Stimulated activated naive B cell treated with anti-CD40 and anti-IgM and Interleukin-4, amounts not matched to agents 10 μg/mL and 1 μg/mL and 100 μg/mL, for 72 hours (primary cell): ENCODE results near the gene KEL.

Source experiments
- ATAC-seq, 2 donors: fragments of 150-1000 bp; cut with Tn5 transposase; replicated peaks; 2 replicates each; pipeline ENCODE4 v1.10.0; 2021; ENCODE audit warnings: moderate library complexity in 1 of 2
- DNase-seq: peaks from one replicate; pipeline ENCODE4 v3.0.0; 2021
- H3K27ac Mint-ChIP-seq: one replicate; pipeline ENCODE4 v1.8.0; 2022; ENCODE audit warnings: mild to moderate bottlenecking, mixed read lengths
- H3K27me3 Mint-ChIP-seq, 2 donors: one replicate each; pipeline ENCODE4 v1.8.0; 2022; ENCODE audit warnings: mixed read lengths in 2 of 2
- H3K36me3 Mint-ChIP-seq, 2 donors: one replicate each; pipeline ENCODE4 v1.8.0; 2022; ENCODE audit warnings: mixed read lengths in 2 of 2, mild to moderate bottlenecking in 1 of 2
- H3K4me1 Mint-ChIP-seq, 2 donors: one replicate each; pipeline ENCODE4 v1.8.0; 2022; ENCODE audit warnings: mixed read lengths in 2 of 2, mild to moderate bottlenecking in 1 of 2
- H3K4me3 Mint-ChIP-seq, 2 donors: one replicate each; pipeline ENCODE4 v1.8.0; 2022; ENCODE audit warnings: mild to moderate bottlenecking in 2 of 2, mixed read lengths in 2 of 2, moderate library complexity in 1 of 2
- H3K9me3 Mint-ChIP-seq, 2 donors: one replicate each; pipeline ENCODE4 v1.8.0; 2022; ENCODE audit warnings: mixed read lengths in 2 of 2, mild to moderate bottlenecking in 1 of 2

The KEL gene

DNA sequence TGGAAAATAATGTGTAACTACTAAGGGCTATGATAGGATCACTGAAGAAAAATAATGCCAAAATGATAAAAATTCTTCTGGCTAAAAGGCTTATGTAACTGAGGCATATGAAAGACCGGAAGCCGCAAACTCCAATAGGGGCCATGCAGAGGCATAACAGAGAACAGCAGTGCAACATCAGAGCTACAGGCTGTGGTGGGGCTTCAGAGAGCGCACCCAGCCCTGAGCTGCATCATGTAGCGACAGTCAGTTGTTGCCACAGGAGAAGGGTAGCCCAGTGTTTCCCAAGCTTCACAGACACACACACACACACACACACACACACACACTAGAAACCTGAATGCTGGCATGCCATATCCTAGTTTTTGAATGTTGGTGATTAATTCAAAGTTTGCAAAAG is 13.6 kb downstream of the KEL start:
- Mint-ChIP-seq H3K9me3 (peaks cover 0 to 4% of the 10 kb centered on the region in 2 donors), H3K4me3 (no peak overlapping the region), H3K36me3 (no peaks in the 10 kb centered on the region), H3K4me1 (peaks cover 0 to 5% of the 10 kb centered on the region in 2 donors), H3K27ac (no peak overlapping the region), H3K27me3 (peaks cover 17% of the 10 kb centered on the region in 2 donors)
- no peak for ATAC-seq
- no peak for DNase-seq

DNA sequence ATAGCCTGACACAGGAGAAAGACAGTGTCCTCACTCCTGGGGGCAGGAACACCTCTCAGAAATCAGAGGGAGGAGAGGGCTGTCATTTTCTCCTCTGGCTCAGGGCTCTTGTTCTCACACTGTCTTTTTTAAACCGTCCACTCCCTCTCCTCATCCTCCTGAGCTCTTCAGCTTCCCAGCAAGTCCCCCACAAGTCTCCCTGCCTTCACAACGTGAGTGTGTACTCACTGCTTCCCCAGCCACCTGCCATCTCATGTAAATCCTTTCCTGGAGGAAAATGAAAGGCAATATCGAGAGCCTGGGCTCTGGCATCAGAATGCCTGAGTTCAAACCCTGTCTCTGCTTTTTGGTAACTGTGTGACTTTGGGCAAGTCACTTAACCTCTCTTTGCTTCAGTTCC is 17.2 kb downstream of the KEL start:
- H3K27me3 Mint-ChIP-seq: peaks cover 36 to 37% of the 10 kb centered on the region in 2 donors
- H3K27ac Mint-ChIP-seq: peak overlapping the region; percentile 20
- DNase-seq: no peak
- no peaks in the 10 kb centered on the region for H3K36me3 Mint-ChIP-seq
- H3K9me3 Mint-ChIP-seq: no peaks in the 10 kb centered on the region
- no peak for ATAC-seq
- no peak overlapping the region for H3K4me3 Mint-ChIP-seq
- no peaks in the 10 kb centered on the region for H3K4me1 Mint-ChIP-seq

DNA sequence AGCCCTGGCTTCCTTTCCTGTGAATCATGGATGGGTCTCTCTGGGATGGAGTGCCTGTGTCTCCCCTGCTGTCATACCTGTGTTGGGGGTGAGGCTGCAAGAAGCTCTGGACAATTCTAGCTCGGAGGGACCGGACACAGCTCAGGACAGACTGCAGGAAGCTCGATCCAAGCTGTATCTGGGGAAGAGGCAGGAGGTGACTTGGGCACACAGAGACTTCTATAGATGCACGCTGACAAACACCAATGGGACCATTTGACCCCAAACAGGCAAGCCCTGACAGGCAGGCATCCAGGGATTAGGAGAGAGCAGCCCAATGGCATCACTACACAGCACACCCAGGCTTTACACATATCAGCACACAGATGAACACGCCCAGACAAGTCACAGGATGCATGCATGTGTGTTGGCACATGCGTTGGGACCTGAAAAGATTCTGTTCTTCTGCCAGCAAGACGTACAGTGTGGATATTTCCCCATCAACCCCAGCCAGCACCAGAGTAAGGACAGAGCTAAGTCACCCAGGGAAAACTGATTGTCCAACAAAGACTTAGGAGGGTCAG is 18.4 kb downstream of the KEL start:
- ATAC-seq (no peak), DNase-seq (no peak)
- Mint-ChIP-seq H3K36me3 (no peaks in the 10 kb centered on the region), H3K4me1 (no peaks in the 10 kb centered on the region), H3K27me3 (peaks cover 36 to 37% of the 10 kb centered on the region in 2 donors), H3K4me3 (no peak overlapping the region), H3K9me3 (no peaks in the 10 kb centered on the region), H3K27ac (no peak overlapping the region)

DNA sequence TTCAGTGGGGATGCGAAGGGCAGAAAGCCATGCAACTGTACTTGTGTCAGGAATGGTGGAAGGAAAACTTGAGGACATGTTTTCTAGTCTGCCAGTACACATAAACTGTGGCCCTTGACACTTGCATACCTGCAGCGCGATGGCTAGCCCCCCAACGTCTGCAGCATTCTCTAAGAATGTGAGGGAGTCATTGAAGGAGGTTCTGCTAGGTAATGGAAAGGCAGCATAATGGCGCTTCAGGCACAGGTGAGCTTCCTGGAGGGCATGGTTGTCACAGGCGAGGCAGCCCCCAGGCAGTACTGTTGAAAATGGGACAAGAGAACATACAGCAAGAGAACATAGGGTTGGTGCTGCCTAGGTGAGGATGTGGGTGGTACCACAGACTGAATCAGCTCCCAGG is 19.4 kb downstream of the KEL start:
- Mint-ChIP-seq H3K4me1 (no peaks in the 10 kb centered on the region), H3K27ac (no peak overlapping the region), H3K27me3 (peaks cover 36 to 37% of the 10 kb centered on the region in 2 donors), H3K4me3 (no peak overlapping the region), H3K9me3 (no peaks in the 10 kb centered on the region), H3K36me3 (no peaks in the 10 kb centered on the region)
- DNase-seq: no peak
- no peak for ATAC-seq

DNA sequence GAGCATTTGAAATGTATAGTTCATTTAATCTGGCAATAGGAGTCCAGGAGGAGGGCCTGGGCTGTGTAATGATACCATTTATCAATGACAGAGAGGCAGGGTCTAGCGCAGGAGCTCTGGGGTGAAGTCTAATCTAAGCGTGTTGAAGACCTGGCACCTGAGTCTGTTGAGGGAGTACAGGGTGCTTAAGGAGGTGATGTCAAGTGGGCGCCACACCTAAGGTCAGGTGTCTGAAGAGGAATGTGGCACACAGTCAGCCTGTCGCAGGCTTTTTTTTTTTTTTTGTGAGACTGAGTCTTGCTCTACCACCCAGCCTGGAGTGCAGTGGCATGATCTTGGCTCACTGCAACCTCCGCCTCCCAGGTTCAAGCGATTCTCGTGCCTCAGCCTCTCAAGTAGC is 20.6 kb downstream of the KEL start:
- no peaks in the 10 kb centered on the region for H3K9me3 Mint-ChIP-seq
- H3K36me3 Mint-ChIP-seq: no peaks in the 10 kb centered on the region
- peaks cover 31 to 33% of the 10 kb centered on the region in 2 donors for H3K27me3 Mint-ChIP-seq
- no peaks in the 10 kb centered on the region for H3K4me1 Mint-ChIP-seq
- H3K4me3 Mint-ChIP-seq: no peak overlapping the region
- H3K27ac Mint-ChIP-seq: no peak overlapping the region
- DNase-seq: no peak
- ATAC-seq: no peak

DNA sequence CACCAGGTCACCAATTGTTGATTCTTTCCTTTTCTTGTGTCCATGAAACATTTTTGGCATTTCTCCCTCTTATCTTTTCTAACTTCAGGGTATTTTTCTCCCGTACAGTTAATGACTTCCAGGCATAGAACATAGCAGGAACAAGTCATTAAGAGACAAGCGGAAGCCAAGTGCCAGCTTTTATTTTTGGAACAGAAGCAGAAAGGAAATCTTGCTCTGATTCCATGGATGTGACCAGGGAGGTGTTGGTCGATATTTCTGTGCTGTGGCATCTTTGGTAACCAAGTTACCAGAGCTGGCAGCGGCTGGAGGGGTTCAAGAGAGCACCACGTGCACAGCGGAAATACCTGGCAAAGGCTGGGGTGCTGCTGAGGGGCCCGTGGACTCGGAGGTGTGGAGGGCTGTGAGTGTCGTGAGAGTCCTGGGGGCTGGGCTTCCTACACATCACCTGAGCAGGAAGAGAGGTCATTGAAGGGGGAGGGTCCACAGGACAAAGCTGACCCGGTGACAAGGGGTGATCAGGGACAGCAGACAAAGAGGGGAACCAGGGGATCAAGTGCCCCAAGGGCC is 21.1 kb downstream of the KEL start:
- Mint-ChIP-seq H3K36me3 (no peaks in the 10 kb centered on the region), H3K27me3 (peaks cover 30 to 36% of the 10 kb centered on the region in 2 donors), H3K27ac (no peak overlapping the region), H3K4me3 (no peak overlapping the region), H3K9me3 (no peaks in the 10 kb centered on the region), H3K4me1 (no peaks in the 10 kb centered on the region)
- ATAC-seq: no peak
- DNase-seq: no peak

DNA sequence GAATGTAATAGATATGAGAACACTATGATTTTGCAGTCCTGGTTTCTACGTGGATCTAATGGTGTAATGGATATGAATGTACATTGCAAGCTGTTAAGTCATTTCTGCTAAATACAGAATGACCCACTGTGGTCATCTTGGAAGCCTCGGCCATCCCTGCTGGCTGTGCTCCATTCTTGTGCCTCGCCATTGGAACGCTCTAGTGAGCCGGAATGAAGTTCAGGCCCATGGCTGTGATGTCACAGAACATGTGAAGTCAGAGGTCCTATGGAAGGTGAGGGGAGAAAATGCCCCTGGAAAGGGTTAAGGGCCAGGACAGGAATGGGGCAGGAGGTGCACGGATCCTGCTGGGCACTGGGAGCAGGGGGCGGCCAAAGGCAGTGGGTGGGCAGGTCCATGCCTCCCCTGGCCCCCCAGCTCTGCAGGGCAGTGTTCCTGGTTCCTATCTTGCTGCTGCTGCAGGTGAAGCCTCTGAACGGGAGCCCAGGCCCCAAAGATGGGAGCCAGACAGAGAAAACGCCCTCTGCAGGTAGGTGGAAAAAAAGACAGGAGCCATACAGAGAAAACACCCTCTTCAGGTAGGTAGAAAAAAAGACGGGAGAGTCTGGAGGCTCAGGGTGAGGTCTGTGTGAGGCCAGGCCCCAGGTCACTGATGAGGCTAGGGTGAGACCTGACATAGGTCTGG is 22.8 kb downstream of the KEL start, which contains the start of gene LLCFC1:
Gene LLCFC1 (plus strand): TSS at position 259 of the 685 bp plus-strand sequence. CDS start 138 bp downstream, at position 397.
- Mint-ChIP-seq H3K4me1 (no peaks in the 10 kb centered on the region), H3K36me3 (no peaks in the 10 kb centered on the region), H3K9me3 (no peaks in the 10 kb centered on the region), H3K27ac (no peak within 1 kb of the TSS), H3K4me3 (no peak within 1 kb of the TSS), H3K27me3 (peaks cover 30 to 32% of the 10 kb centered on the region in 2 donors)
- ATAC-seq (peak; percentile 41 to 48), DNase-seq (no peak)

DNA sequence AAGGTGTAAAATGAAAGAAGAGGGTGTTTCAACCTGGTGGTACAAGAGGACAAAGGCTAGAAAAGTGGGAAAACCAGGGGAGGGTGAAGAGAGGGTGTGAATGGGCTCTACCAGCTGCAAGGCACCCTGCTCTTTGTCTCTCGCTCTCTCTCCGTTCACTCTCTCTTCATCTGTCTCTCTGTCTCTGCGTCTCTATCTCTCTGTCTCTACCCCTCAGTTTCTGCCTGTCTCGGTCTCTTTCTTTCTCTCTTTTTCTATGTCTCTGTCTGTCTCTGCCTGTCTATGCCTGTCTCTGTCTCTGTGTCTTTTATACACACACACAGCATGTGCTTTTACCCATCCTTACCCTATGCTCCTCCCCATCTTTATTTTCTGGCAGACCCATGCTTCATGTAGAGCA is 23.6 kb downstream of the KEL start:
- no peaks in the 10 kb centered on the region for H3K4me1 Mint-ChIP-seq
- ATAC-seq: no peak
- DNase-seq: no peak
- H3K27ac Mint-ChIP-seq: no peak overlapping the region
- no peak overlapping the region for H3K4me3 Mint-ChIP-seq
- H3K36me3 Mint-ChIP-seq: no peaks in the 10 kb centered on the region
- H3K27me3 Mint-ChIP-seq: peaks cover 26 to 30% of the 10 kb centered on the region in 2 donors
- no peaks in the 10 kb centered on the region for H3K9me3 Mint-ChIP-seq

DNA sequence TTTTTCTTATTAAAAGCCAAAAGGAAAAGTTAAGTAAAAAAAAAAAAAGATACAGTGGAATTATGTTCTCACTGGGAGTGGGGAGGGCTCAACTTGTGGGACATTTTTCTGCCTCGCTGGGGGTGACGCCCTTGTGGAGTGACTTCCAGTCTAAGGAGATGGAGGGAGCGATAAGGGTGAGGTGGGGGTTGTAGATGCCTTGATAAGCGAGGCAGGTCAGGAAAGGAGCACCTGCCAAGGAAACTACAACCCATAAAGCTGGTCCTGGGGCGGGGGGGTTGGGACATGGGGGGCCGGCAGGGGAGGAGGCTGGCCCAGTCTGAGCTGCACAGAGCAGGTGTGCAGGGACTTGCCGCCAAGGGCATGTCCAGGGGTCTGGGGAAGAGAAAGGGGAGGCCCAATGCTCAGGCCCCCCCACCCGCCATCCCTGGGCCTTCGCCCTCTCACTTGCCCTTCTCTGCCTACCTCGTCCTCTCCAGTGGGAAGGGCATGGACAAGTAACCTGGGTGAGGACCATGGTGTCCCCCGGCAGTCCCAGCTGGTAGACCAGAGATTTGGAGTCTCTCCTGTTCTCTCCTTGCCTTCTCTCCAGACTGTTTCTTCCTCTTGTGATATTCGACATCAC is 26.1 kb downstream of the KEL start:
- DNase-seq: no peak
- no peaks in the 10 kb centered on the region for H3K36me3 Mint-ChIP-seq
- H3K27me3 Mint-ChIP-seq: peaks cover 2 to 13% of the 10 kb centered on the region in 2 donors
- no peak for ATAC-seq
- no peaks in the 10 kb centered on the region for H3K9me3 Mint-ChIP-seq
- no peaks in the 10 kb centered on the region for H3K4me1 Mint-ChIP-seq
- H3K4me3 Mint-ChIP-seq: no peak overlapping the region
- H3K27ac Mint-ChIP-seq: no peak overlapping the region

DNA sequence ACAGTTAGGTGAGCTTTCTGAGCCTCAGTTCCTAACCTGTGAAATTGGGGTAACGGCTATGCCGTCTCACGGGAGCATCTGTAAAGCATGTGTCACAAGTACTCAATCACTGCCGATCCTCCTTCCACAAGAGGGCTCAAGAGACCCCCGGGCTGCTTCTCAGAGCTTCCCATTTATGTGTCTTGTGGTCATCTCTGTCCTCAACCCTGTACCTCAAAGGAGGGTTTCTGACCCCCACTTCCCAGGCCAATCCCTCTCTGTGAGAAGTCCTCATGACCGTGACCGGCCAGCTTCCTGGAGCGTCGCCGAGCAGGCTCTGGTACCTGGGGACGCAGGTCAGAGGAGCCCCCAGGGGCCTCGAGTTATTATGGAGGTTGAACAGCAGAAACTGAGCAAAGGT is 28.1 kb downstream of the KEL start:
- no peaks in the 10 kb centered on the region for H3K4me1 Mint-ChIP-seq
- no peak overlapping the region for H3K4me3 Mint-ChIP-seq
- no peak for DNase-seq
- no peak for ATAC-seq
- H3K9me3 Mint-ChIP-seq: no peaks in the 10 kb centered on the region
- no peak overlapping the region for H3K27ac Mint-ChIP-seq
- no peaks in the 10 kb centered on the region for H3K36me3 Mint-ChIP-seq
- peaks cover 0 to 9% of the 10 kb centered on the region in 2 donors for H3K27me3 Mint-ChIP-seq

DNA sequence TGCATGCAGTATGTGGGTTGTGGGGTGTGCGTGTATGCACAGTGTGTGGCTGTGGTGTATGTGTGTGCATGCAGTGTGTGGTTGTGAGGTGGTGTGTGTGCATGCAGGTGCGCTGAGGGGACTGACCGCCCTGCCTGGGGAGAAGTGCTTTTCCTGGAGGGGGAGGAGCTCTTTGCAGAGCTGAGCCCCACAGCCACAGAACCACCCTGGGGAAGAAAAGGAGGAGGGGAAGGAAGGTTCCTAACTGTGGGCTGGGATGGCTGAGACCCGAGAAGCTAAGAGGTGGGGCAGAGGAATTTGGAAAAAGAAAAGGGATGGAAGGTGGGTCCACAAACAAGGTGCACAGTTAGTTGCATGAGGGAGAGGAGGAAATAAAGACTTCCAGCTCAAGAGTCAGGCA is 28.5 kb downstream of the KEL start, which contains the start of gene TRPV5:
Gene TRPV5 (minus strand): TSS at position 123 of the 400 bp plus-strand sequence. CDS start 287 bp downstream, outside the sequence.
- H3K4me1 Mint-ChIP-seq: no peaks in the 10 kb centered on the region
- ATAC-seq: no peak
- H3K27ac Mint-ChIP-seq: no peak within 1 kb of the TSS
- no peak for DNase-seq
- H3K4me3 Mint-ChIP-seq: no peak within 1 kb of the TSS
- H3K36me3 Mint-ChIP-seq: no peaks in the 10 kb centered on the region
- peaks cover 0 to 9% of the 10 kb centered on the region in 2 donors for H3K27me3 Mint-ChIP-seq
- no peaks in the 10 kb centered on the region for H3K9me3 Mint-ChIP-seq

DNA sequence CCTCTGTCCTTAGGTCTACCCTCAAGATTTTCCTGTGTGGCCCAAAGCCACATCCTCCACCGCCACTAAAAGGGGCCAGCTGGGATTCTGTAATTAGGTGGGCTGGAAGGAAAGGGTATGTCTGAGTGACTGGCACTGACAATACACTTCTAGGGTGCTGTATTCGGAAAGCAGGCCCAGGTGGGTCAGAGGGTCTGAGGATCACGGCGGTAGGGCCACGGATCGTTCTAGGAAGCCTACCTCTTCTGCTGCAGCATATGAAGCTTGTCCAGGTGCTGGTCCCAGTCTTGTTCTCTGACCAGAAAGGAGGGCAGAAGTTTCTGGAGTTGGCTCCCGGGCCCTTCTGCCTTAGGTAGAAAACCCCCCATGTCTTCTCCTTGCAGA is 29.1 kb downstream of the KEL start:
- ATAC-seq: no peak
- H3K27ac Mint-ChIP-seq: no peak overlapping the region
- H3K4me3 Mint-ChIP-seq: no peak overlapping the region
- peaks cover 0 to 9% of the 10 kb centered on the region in 2 donors for H3K27me3 Mint-ChIP-seq
- DNase-seq: no peak
- no peaks in the 10 kb centered on the region for H3K36me3 Mint-ChIP-seq
- H3K9me3 Mint-ChIP-seq: no peaks in the 10 kb centered on the region
- peaks cover 2 to 5% of the 10 kb centered on the region in 2 donors for H3K4me1 Mint-ChIP-seq

DNA sequence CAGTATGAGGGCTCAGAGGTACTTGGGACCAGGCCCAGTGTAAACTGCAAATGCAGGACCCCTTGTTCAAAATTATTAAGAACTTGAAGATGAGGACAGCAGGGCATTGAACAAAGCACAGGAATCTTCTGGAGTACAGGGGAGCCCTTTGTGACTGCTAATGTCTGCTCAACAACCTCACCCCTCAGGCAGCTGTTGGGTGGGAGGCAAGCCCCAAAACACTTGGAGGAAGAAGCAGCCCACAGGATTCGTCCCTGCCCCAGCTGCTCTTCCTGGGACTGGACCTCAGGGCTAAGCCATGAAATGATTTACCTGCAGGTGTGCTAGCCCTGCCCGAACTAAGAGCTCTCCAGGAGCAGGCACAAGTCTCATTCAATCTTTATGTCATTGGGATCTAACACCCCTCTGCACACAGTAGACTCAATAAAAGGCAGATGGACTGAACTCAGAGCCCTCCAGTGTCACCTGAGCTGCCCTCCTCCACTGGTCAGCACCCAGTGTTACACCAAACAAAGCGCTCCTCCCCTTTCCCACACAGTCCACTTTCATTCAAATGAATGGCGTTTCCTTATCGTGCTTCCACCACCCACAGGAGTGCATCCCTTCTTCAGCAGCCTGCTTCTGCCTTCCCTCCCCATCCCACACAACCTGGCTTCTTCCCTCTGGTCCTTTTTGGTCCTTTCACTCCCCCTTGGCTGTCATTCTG is 29.6 kb downstream of the KEL start:
- Mint-ChIP-seq H3K36me3 (no peaks in the 10 kb centered on the region), H3K9me3 (peaks cover 0 to 3% of the 10 kb centered on the region in 2 donors), H3K27me3 (peaks cover 0 to 9% of the 10 kb centered on the region in 2 donors), H3K27ac (no peak overlapping the region), H3K4me3 (no peak overlapping the region), H3K4me1 (peaks cover 6 to 10% of the 10 kb centered on the region in 2 donors)
- ATAC-seq: no peak
- DNase-seq: no peak

DNA sequence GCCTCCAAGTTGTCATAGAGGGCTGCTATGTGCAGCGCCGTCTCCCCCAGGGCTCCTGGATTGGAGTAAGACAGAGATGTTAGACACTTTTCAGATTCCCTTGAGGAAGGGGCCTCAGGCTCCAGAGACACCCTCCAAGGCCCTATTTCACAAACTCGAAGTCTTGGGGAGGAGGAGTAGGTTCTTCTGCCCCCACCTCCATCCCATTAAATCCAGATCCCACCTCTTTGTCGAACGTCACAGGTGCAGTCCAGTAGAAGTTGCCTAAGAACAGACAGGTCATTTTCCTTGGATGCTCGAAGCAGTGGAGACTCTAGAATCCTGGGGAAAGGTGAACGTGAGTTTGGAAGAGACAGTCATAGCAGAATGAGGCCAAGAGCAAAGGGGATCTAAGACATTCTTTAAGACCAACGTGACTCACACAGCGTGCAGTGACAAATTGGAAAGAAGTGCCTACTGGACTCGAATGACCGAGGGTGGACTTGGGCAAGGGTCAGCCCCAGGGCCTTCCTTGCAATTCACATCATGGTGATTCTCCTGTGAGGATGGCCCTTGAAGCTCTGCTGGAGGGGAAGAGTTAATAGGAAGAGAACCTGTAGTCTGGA is 31.9 kb downstream of the KEL start:
- Mint-ChIP-seq H3K27ac (no peak overlapping the region), H3K9me3 (peaks cover 4 to 6% of the 10 kb centered on the region in 2 donors), H3K36me3 (no peaks in the 10 kb centered on the region), H3K4me3 (no peak overlapping the region), H3K4me1 (peaks cover 17 to 24% of the 10 kb centered on the region in 2 donors), H3K27me3 (peaks cover 0 to 5% of the 10 kb centered on the region in 2 donors)
- ATAC-seq (no peak), DNase-seq (no peak)
